DND-41 (cell line): ENCODE data around the gene RGS9.
A peak's percentile ranks its signal among the peaks of the same experiment; 100 is the strongest.

Source experiments
- ATAC-seq: fragments of 200-7000 bp; cut with Tn5 transposase; 3 replicates; pipeline ENCODE4 v1.9.1; 2021; ENCODE audit warnings: low read depth; ENCODE audit not compliant: insufficient read depth
- DNase-seq: peaks from one replicate; pipeline ENCODE4 v3.0.0-alpha.2; 2020
- H2AFZ ChIP-seq: 2 replicates; pipeline ENCODE4 v1.6.0; 2012; ENCODE audit warnings: low read depth, low read length
- H3K27ac ChIP-seq: 2 replicates; pipeline ENCODE4 v1.5.1; 2012; ENCODE audit warnings: low read length, inconsistent platforms
- H3K27me3 ChIP-seq: fragments of 200-600 bp; sonication (generic); 2 replicates; pipeline ENCODE4 v1.6.0; 2012; ENCODE audit warnings: low read length, mild to moderate bottlenecking, inconsistent platforms; ENCODE audit not compliant: insufficient read depth, poor library complexity
- H3K36me3 ChIP-seq: 2 replicates; pipeline ENCODE4 v1.5.1; 2012; ENCODE audit warnings: low read length, inconsistent platforms; ENCODE audit not compliant: insufficient read depth
- H3K4me1 ChIP-seq: 2 replicates; pipeline ENCODE4 v1.5.1; 2012; ENCODE audit warnings: mild to moderate bottlenecking, low read length; ENCODE audit not compliant: insufficient read depth
- H3K4me2 ChIP-seq: 2 replicates; pipeline ENCODE4 v1.6.0; 2012; ENCODE audit warnings: mild to moderate bottlenecking, moderate library complexity, low read length, inconsistent platforms; ENCODE audit not compliant: insufficient read depth
- H3K4me3 ChIP-seq, 2 experiments: fragments of 200-600 bp in 1 of 2; shearing (Covaris generic) in 1 of 2; 2 replicates each; pipeline ENCODE4 v1.5.1; 2012 to 2016; ENCODE audit warnings: inconsistent platforms in 2 of 2, low read length in 2 of 2, mild to moderate bottlenecking in 2 of 2, low read depth in 1 of 2, moderate library complexity in 1 of 2
- H3K79me2 ChIP-seq: 2 replicates; pipeline ENCODE4 v1.6.0; 2012; ENCODE audit warnings: low read length, inconsistent platforms; ENCODE audit not compliant: insufficient read depth
- H3K9ac ChIP-seq: 2 replicates; pipeline ENCODE4 v1.6.0; 2012; ENCODE audit warnings: low read depth, mild to moderate bottlenecking, inconsistent platforms, low read length, moderate library complexity
- H3K9me3 ChIP-seq: 2 replicates; pipeline ENCODE4 v1.5.1; 2012; ENCODE audit warnings: low read length, moderate library complexity, mild to moderate bottlenecking, inconsistent platforms; ENCODE audit not compliant: insufficient read depth, severe bottlenecking
- H4K20me1 ChIP-seq: 2 replicates; pipeline ENCODE4 v1.6.0; 2012; ENCODE audit warnings: low read length; ENCODE audit not compliant: insufficient read depth
- CTCF ChIP-seq: IDR thresholded peaks from 2 replicates; pipeline ENCODE4 v1.5.1; 2012; ENCODE audit warnings: borderline replicate concordance, low read length, moderate library complexity, mild to moderate bottlenecking; ENCODE audit not compliant: poor library complexity, severe bottlenecking; ENCODE audit errors: extremely low read depth
- EZH2 ChIP-seq: IDR thresholded peaks from 3 replicates; pipeline ENCODE4 v1.6.1; 2012; ENCODE audit warnings: borderline replicate concordance, low read depth, mild to moderate bottlenecking, moderate library complexity, low read length, inconsistent platforms; ENCODE audit not compliant: severe bottlenecking

RGS9 gene

GRCh38 chr17:65099475-65099874, 37.7 kb upstream of the RGS9 start:
- H4K20me1 ChIP-seq: no peaks in the 10 kb centered on the region
- no peaks in the 10 kb centered on the region for H3K27me3 ChIP-seq
- H3K4me1 ChIP-seq: peaks cover 11% of the 10 kb centered on the region
- TF ChIP-seq CTCF (no peak), EZH2 (no peak)
- H3K36me3 ChIP-seq: no peaks in the 10 kb centered on the region
- H3K4me2 ChIP-seq: no peak overlapping the region
- H3K79me2 ChIP-seq: no peaks in the 10 kb centered on the region
- H3K4me3 ChIP-seq: no peak overlapping the region
- no peak overlapping the region for H3K9ac ChIP-seq
- DNase-seq (no peak), ATAC-seq (no peak)
- no peak overlapping the region for H3K27ac ChIP-seq
- H3K9me3 ChIP-seq: no peaks in the 10 kb centered on the region
- H2AFZ ChIP-seq: 0 out of 2 replicates have a peak overlapping the region, but pooled peaks have one; percentile 1

GRCh38 chr17:65099941-65100315, 37.2 kb upstream of the RGS9 start:
- Histone ChIP-seq H3K9ac (no peak overlapping the region), H3K27ac (no peak overlapping the region), H2AFZ (peak overlapping the region; percentile 67), H3K36me3 (no peaks in the 10 kb centered on the region), H3K27me3 (no peaks in the 10 kb centered on the region), H3K4me3 (peak overlapping the region in 1 of 2 experiments; percentile 28; a peak in 1 of 4 replicates), H3K79me2 (no peaks in the 10 kb centered on the region), H3K4me1 (peaks cover 11% of the 10 kb centered on the region), H3K4me2 (peak overlapping the region; percentile 58), H3K9me3 (no peaks in the 10 kb centered on the region), H4K20me1 (no peaks in the 10 kb centered on the region)
- peak; percentile 13 for DNase-seq
- TF ChIP-seq EZH2 (no peak), CTCF (no peak)
- ATAC-seq: peak; percentile 18; the same call in 1 of the 3 replicates

GRCh38 chr17:65100316-65101140, 36.6 kb upstream of the RGS9 start:
- H3K4me2 ChIP-seq: peak overlapping the region; percentile 58
- no peaks in the 10 kb centered on the region for H3K9me3 ChIP-seq
- no peak overlapping the region for H3K27ac ChIP-seq
- DNase-seq (peak; percentile 73), ATAC-seq (peak; percentile 88)
- no peaks in the 10 kb centered on the region for H3K79me2 ChIP-seq
- H3K4me1 ChIP-seq: peaks cover 11% of the 10 kb centered on the region
- H4K20me1 ChIP-seq: no peaks in the 10 kb centered on the region
- peak overlapping the region in 1 of 2 experiments; percentile 28; a peak in 2 of 4 replicates for H3K4me3 ChIP-seq
- H3K36me3 ChIP-seq: no peaks in the 10 kb centered on the region
- peak overlapping the region; percentile 52 for H2AFZ ChIP-seq
- H3K9ac ChIP-seq: 0 out of 2 replicates have a peak overlapping the region, but pooled peaks have one; percentile 25
- H3K27me3 ChIP-seq: no peaks in the 10 kb centered on the region
- TF ChIP-seq EZH2: no peak
- TF ChIP-seq CTCF: peak; percentile 84
